Stimulated activated CD8-positive, alpha-beta memory T cell treated with anti-CD3 and anti-CD28 coated beads, Interleukin-12 subunit alpha, Interleukin-12 subunit beta, amount 100 ng/mL, for 4 hours (primary cell): ENCODE data around the gene PRPF4.
A peak's percentile ranks its signal among the peaks of the same experiment; 100 is the strongest.
"Not testable (repeated sequence)": the region's sequence is repeated elsewhere in the genome, so short reads cannot be mapped to it uniquely, and the experiment has no call there.

Source experiments
- DNase-seq: peaks from one replicate; pipeline ENCODE4 v3.0.0-alpha.2; 2020; ENCODE audit warnings: low read depth

Gene PRPF4

GRCh38 chr9:113275157-113276131 lies at the start of gene PRPF4, which contains the start of gene CDC26:
Gene PRPF4, plus strand, starts transcription at chr9:113275658. Its CDS starts 86 bp downstream, at chr9:113275744.
Gene CDC26, minus strand, starts transcription at chr9:113275572. Its CDS starts 3,065 bp downstream, at chr9:113272507.
- DNase-seq, result peak; percentile 91

GRCh38 chr9:113227436-113227835 lies 48.0 kb upstream of the PRPF4 start:
- no peak for DNase-seq

GRCh38 chr9:113228130-113228665 lies 47.3 kb upstream of the PRPF4 start:
- DNase-seq, result no peak

GRCh38 chr9:113231701-113232100 lies 43.8 kb upstream of the PRPF4 start:
- no peak for DNase-seq

- not testable (repeated sequence) for DNase-seq
These were observed 39.7 kb upstream of the PRPF4 start for GRCh38 chr9:113235701-113236255.

GRCh38 chr9:113237026-113237425 lies 38.4 kb upstream of the PRPF4 start:
- no peak for DNase-seq

- DNase-seq, result no peak
These were observed 37.1 kb upstream of the PRPF4 start for GRCh38 chr9:113238202-113238858.

- no peak for DNase-seq
These were observed 36.6 kb upstream of the PRPF4 start for GRCh38 chr9:113238859-113239232.

- DNase-seq, result no peak
These were observed 34.3 kb upstream of the PRPF4 start for GRCh38 chr9:113241161-113241560.

GRCh38 chr9:113244556-113244955 lies 30.9 kb upstream of the PRPF4 start:
- no peak for DNase-seq

GRCh38 chr9:113245894-113246293 lies 29.6 kb upstream of the PRPF4 start:
- DNase-seq, result no peak

- no peak for DNase-seq
These were observed 28.5 kb upstream of the PRPF4 start for GRCh38 chr9:113246928-113247327.

GRCh38 chr9:113247640-113248039 lies 27.8 kb upstream of the PRPF4 start:
- DNase-seq, result no peak

GRCh38 chr9:113249661-113250060 lies 25.8 kb upstream of the PRPF4 start:
- DNase-seq, result not testable (repeated sequence)

- no peak for DNase-seq
These were observed 24.7 kb upstream of the PRPF4 start for GRCh38 chr9:113250807-113251206.

GRCh38 chr9:113254991-113255390 lies 20.5 kb upstream of the PRPF4 start:
- DNase-seq, result no peak

GRCh38 chr9:113255438-113255837 lies 20.0 kb upstream of the PRPF4 start:
- no peak for DNase-seq

GRCh38 chr9:113257863-113258262 lies 17.6 kb upstream of the PRPF4 start:
- no peak for DNase-seq

GRCh38 chr9:113258282-113258681 lies 17.2 kb upstream of the PRPF4 start:
- no peak for DNase-seq

- DNase-seq, result no peak
These were observed 13.4 kb upstream of the PRPF4 start for GRCh38 chr9:113261917-113262671.

GRCh38 chr9:113266174-113266573 lies 9.3 kb upstream of the PRPF4 start:
- DNase-seq, result no peak
